SU-DHL-6 (cell line): Measurements from ENCODE around the gene CHD3.

Source experiments
- H2AFZ ChIP-seq: fragments of 200-600 bp; sonication (generic); 2 replicates; pipeline ENCODE4 v1.6.1; 2014; ENCODE audit warnings: low read depth, mild to moderate bottlenecking, moderate library complexity, mixed read lengths, antibody characterized with exemption, low read length; ENCODE audit not compliant: severe bottlenecking
- H3F3A ChIP-seq: fragments of 200-600 bp; shearing (Covaris generic); 2 replicates; pipeline ENCODE4 v1.6.0; 2016; ENCODE audit warnings: antibody characterized with exemption, mild to moderate bottlenecking; ENCODE audit not compliant: insufficient read depth
- H3K27ac ChIP-seq: fragments of 200-600 bp; sonication (generic); 2 replicates; pipeline ENCODE4 v1.5.1; 2016; ENCODE audit warnings: low read depth, mild to moderate bottlenecking, low read length, moderate library complexity, mixed read lengths
- H3K27me3 ChIP-seq: fragments of 200-600 bp; sonication (generic), shearing (Covaris generic); 2 replicates; pipeline ENCODE4 v1.6.0; 2014; ENCODE audit warnings: mild to moderate bottlenecking, low read length
- H3K36me3 ChIP-seq: fragments of 200-600 bp; sonication (generic); 2 replicates; pipeline ENCODE4 v1.6.1; 2014; ENCODE audit warnings: mild to moderate bottlenecking, low read length, mixed read lengths
- H3K4me2 ChIP-seq: fragments of 300-600, 200-600 bp; shearing (Covaris generic), sonication (generic); 2 replicates; pipeline ENCODE4 v1.6.0; 2014; ENCODE audit warnings: low read length, low read depth, mild to moderate bottlenecking; ENCODE audit not compliant: poor library complexity, severe bottlenecking
- H3K4me3 ChIP-seq: fragments of 200-600 bp; sonication (generic); 2 replicates; pipeline ENCODE4 v1.5.1; 2014; ENCODE audit warnings: antibody characterized with exemption, low read length, mild to moderate bottlenecking, mixed read lengths; ENCODE audit not compliant: insufficient read depth, poor library complexity, severe bottlenecking
- H3K79me2 ChIP-seq: fragments of 200-600 bp; sonication (generic); 2 replicates; pipeline ENCODE4 v1.6.1; 2014; ENCODE audit warnings: mild to moderate bottlenecking, low read length, moderate library complexity; ENCODE audit not compliant: insufficient read depth
- H3K9ac ChIP-seq: fragments of 200-600 bp; sonication (generic); 2 replicates; pipeline ENCODE4 v1.7.0; 2014; ENCODE audit warnings: mild to moderate bottlenecking, low read length
- H3K9me2 ChIP-seq: fragments of 200-600 bp; sonication (generic); replicated peaks from 2 replicates; pipeline ENCODE4 v1.6.1; 2014; ENCODE audit warnings: low read length; ENCODE audit not compliant: insufficient read depth
- H3K9me3 ChIP-seq: fragments of 200-600 bp; sonication (generic); 2 replicates; pipeline ENCODE4 v1.6.1; 2014; ENCODE audit warnings: low read length, mixed read lengths; ENCODE audit not compliant: insufficient read depth
- H4K20me1 ChIP-seq: fragments of 200-600 bp; sonication (generic); 2 replicates; pipeline ENCODE4 v1.6.1; 2014; ENCODE audit warnings: low read depth, mild to moderate bottlenecking, antibody characterized with exemption, low read length, moderate library complexity, mixed read lengths
- CTCF ChIP-seq: fragments of 200-600 bp; sonication (generic); IDR thresholded peaks from one replicate; pipeline ENCODE4 v1.5.1; 2017; ENCODE audit warnings: antibody characterized with exemption, mild to moderate bottlenecking, low read length, moderate library complexity; ENCODE audit not compliant: insufficient read depth, poor library complexity, severe bottlenecking
- EZH2phosphoT487 ChIP-seq: fragments of 200-600 bp; sonication (generic), shearing (Covaris generic); conservative IDR thresholded peaks from 2 replicates; pipeline ENCODE4 v1.6.1; 2018; ENCODE audit warnings: mild to moderate bottlenecking, antibody characterized with exemption, low read length, moderate library complexity, mixed read lengths

CHD3 gene

GRCh38 chr17:7893187-7893880 is 4.7 kb downstream of the CHD3 start:
- Histone ChIP-seq H4K20me1 (no peaks in the 10 kb centered on the region), H3K9me3 (no peaks in the 10 kb centered on the region), H3K36me3 (peaks cover 12% of the 10 kb centered on the region; the same call in 1 of the 2 replicates), H3K9ac (no peak overlapping the region), H3K4me3 (no peak overlapping the region), H3K27me3 (no peaks in the 10 kb centered on the region), H3K79me2 (peaks cover 12% of the 10 kb centered on the region; the same call in 1 of the 2 replicates), H3F3A (no peaks in the 10 kb centered on the region), H3K9me2 (no peaks in the 10 kb centered on the region), H3K4me2 (no peak overlapping the region), H2AFZ (no peak overlapping the region), H3K27ac (no peak overlapping the region)
- no peak for TF ChIP-seq CTCF
- TF ChIP-seq EZH2phosphoT487 = no peak

- no peak overlapping the region for H3K4me2 ChIP-seq
- H3K27me3 ChIP-seq = no peaks in the 10 kb centered on the region
- no peaks in the 10 kb centered on the region for H3K9me2 ChIP-seq
- no peak for TF ChIP-seq CTCF
- no peak for TF ChIP-seq EZH2phosphoT487
- no peak overlapping the region for H2AFZ ChIP-seq
- H3K27ac ChIP-seq = no peak overlapping the region
- H4K20me1 ChIP-seq = no peaks in the 10 kb centered on the region
- H3K9ac ChIP-seq = no peak overlapping the region
- H3F3A ChIP-seq = no peaks in the 10 kb centered on the region
- no peaks in the 10 kb centered on the region for H3K9me3 ChIP-seq
- H3K36me3 ChIP-seq = peaks cover 16% of the 10 kb centered on the region; the same call in 1 of the 2 replicates
- no peak overlapping the region for H3K4me3 ChIP-seq
- H3K79me2 ChIP-seq = peaks cover 3% of the 10 kb centered on the region; the same call in 1 of the 2 replicates
Observed at GRCh38 chr17:7894226-7894625, 5.6 kb downstream of the CHD3 start.

GRCh38 chr17:7894866-7895265 is 6.3 kb downstream of the CHD3 start:
- H3K4me2 ChIP-seq = no peak overlapping the region
- no peaks in the 10 kb centered on the region for H3K9me3 ChIP-seq
- H3K36me3 ChIP-seq = peaks cover 16% of the 10 kb centered on the region; the same call in 1 of the 2 replicates
- H3K9ac ChIP-seq = no peak overlapping the region
- no peaks in the 10 kb centered on the region for H3K9me2 ChIP-seq
- no peaks in the 10 kb centered on the region for H3K79me2 ChIP-seq
- H3F3A ChIP-seq = no peaks in the 10 kb centered on the region
- H3K4me3 ChIP-seq = no peak overlapping the region
- TF ChIP-seq CTCF = no peak
- TF ChIP-seq EZH2phosphoT487 = no peak
- H3K27ac ChIP-seq = no peak overlapping the region
- no peaks in the 10 kb centered on the region for H3K27me3 ChIP-seq
- H4K20me1 ChIP-seq = no peaks in the 10 kb centered on the region
- H2AFZ ChIP-seq = no peak overlapping the region
